Measurements from ENCODE around the gene HAUS8.

DNA sequence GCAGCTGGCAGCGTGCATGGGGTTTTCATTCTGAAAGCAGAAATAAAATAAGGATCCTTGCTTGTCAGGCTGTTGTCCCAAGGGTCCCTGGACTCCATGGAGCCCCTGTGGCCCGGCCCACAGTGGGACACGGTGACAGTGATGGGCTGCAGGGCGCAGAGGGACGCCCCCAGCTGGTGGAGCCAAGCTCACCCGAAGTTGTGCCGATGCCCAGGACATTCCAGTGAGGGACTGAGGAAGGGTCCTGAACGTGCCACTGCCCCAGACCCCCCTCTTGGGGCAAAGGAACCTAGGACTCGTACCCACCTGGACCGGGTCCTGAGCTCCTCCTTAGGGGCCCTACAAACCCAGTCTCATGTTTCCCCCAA, 35.3 kb upstream of the HAUS8 start:
- TF ChIP-seq, protein P1, sequence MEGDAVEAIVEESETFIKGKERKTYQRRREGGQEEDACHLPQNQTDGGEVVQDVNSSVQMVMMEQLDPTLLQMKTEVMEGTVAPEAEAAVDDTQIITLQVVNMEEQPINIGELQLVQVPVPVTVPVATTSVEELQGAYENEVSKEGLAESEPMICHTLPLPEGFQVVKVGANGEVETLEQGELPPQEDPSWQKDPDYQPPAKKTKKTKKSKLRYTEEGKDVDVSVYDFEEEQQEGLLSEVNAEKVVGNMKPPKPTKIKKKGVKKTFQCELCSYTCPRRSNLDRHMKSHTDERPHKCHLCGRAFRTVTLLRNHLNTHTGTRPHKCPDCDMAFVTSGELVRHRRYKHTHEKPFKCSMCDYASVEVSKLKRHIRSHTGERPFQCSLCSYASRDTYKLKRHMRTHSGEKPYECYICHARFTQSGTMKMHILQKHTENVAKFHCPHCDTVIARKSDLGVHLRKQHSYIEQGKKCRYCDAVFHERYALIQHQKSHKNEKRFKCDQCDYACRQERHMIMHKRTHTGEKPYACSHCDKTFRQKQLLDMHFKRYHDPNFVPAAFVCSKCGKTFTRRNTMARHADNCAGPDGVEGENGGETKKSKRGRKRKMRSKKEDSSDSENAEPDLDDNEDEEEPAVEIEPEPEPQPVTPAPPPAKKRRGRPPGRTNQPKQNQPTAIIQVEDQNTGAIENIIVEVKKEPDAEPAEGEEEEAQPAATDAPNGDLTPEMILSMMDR (conservative IDR thresholded peaks at IDR 0.05; ENCODE audit: low read depth, low read length) = no peak
- TF ChIP-seq EZH2phosphoT487 (IDR thresholded peaks at IDR 0.05; ENCODE audit: borderline replicate concordance, low read length) = no peak

Measured in PC-3 (cell line).